Gastroesophageal sphincter (tissue), 3 donors: ENCODE data around the gene FCMR.

Source experiments
- POLR2A ChIP-seq, 2 donors: fragments of 450-650 bp; IDR thresholded peaks; one replicate each; pipeline ENCODE4 v1.6.1; 2017; ENCODE audit warnings: antibody characterized with exemption in 2 of 2, mild to moderate bottlenecking in 2 of 2, moderate library complexity in 1 of 2
- POLR2AphosphoS5 ChIP-seq: sonication (generic); formaldehyde crosslinking; IDR thresholded peaks from one replicate; pipeline ENCODE4 v1.6.1; 2017; ENCODE audit warnings: antibody characterized with exemption
- TF ChIP-seq, protein P1 (sequence below), 4 experiments: fragments of 200-600 bp in 2 of 4; fragments of 450-650 bp in 2 of 4; sonication (generic) in 1 of 4; IDR thresholded peaks; one replicate each; pipeline ENCODE4 v1.5.1; 2017 to 2019; ENCODE audit warnings: antibody characterized with exemption in 4 of 4, mild to moderate bottlenecking in 2 of 4, moderate library complexity in 2 of 4

DNA sequence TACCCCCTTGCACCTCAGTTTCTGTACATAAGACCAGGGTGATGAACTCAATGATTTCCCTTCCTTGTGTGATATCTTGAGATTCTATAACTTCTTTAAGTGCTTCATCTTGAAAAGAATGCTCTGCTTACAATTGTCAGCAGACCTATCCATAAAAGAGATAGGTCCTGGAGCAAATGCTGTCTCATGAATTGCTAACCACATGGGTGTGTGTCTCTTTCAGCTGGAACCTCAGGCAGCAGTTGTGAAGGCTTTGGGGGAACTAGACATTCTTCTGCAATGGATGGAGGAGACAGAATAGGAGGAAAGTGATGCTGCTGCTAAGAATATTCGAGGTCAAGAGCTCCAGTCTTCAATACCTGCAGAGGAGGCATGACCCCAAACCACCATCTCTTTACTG is 53.5 kb downstream of the FCMR start:
- TF ChIP-seq POLR2A (IDR thresholded peaks at IDR 0.05) (no peak), POLR2AphosphoS5 (no peak)
- TF ChIP-seq, protein P1, sequence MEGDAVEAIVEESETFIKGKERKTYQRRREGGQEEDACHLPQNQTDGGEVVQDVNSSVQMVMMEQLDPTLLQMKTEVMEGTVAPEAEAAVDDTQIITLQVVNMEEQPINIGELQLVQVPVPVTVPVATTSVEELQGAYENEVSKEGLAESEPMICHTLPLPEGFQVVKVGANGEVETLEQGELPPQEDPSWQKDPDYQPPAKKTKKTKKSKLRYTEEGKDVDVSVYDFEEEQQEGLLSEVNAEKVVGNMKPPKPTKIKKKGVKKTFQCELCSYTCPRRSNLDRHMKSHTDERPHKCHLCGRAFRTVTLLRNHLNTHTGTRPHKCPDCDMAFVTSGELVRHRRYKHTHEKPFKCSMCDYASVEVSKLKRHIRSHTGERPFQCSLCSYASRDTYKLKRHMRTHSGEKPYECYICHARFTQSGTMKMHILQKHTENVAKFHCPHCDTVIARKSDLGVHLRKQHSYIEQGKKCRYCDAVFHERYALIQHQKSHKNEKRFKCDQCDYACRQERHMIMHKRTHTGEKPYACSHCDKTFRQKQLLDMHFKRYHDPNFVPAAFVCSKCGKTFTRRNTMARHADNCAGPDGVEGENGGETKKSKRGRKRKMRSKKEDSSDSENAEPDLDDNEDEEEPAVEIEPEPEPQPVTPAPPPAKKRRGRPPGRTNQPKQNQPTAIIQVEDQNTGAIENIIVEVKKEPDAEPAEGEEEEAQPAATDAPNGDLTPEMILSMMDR (IDR thresholded peaks at IDR 0.05): no peak
